ENCODE measurements around the gene MLXIP. TPM values are rescaled to one million over a fixed set of nuclear protein-coding genes. Genes with fewer than 3 reads are reported as not detected.

MLXIP gene
- total and polyA plus RNA-seq, 2 experiments from 2014 or later: 6.4 to 7.4 TPM

DNA sequence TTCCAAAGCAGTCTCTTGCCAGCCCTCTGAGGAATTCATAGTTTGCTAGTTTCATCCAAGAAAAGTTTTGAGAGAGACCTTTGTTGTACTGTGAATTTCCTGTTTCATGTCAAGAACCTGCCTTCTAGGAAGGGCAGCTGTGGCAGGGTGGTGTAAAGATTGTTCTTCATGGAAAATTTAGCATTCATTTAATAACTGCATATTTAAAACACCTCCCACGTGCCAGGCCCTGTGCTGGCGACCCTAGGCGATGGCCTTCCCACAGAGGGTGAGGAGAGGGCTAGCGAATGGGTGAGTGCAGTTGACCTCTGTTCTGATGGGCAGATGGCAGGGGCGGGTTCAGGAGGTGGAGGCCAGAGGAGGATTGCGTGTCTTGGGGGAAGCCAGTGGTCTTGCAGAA lies 43.2 kb downstream of the MLXIP start:
- no peaks in the 10 kb centered on the region for H3K9me3 ChIP-seq (ENCODE audit: low read depth)
- peaks cover 4% of the 10 kb centered on the region; the same call in 1 of the 2 replicates for H3K4me1 ChIP-seq (ENCODE audit: insufficient read depth)
- no peak for DNase-seq
- no peak overlapping the region for H2AFZ ChIP-seq
- H3K36me3 ChIP-seq (ENCODE audit: low read depth): no peaks in the 10 kb centered on the region
- 96 to 98% methylated on average over 6 of the region's 6 CpGs for WGBS, 2 experiments (ENCODE audit: low coverage in 1 of 2, low lambda C conversion rate in 2 of 2, missing lambda C conversion rate in 2 of 2)
- H3F3A ChIP-seq (ENCODE audit: insufficient read depth): no peaks in the 10 kb centered on the region
- no peak overlapping the region for H3K4me3 ChIP-seq
- no peak overlapping the region for H3K9ac ChIP-seq
- H3K27ac ChIP-seq: no peak overlapping the region
- TF ChIP-seq EZH2phosphoT487 (IDR thresholded peaks at IDR 0.05; ENCODE audit: insufficient read depth, low read depth) (no peak), EZH2 (IDR thresholded peaks at IDR 0.05; ENCODE audit: insufficient read depth, poor library complexity, severe bottlenecking) (no peak)
- H4K20me1 ChIP-seq (ENCODE audit: insufficient read depth): no peaks in the 10 kb centered on the region
- H3K79me2 ChIP-seq (ENCODE audit: insufficient read depth): peaks cover 75% of the 10 kb centered on the region
- no peaks in the 10 kb centered on the region for H3K27me3 ChIP-seq (replicated peaks; ENCODE audit: insufficient read depth)
- in situ Hi-C loops (cut with MboI): no loop called here
- H3K4me2 ChIP-seq (ENCODE audit: unreplicated experiment): no peak overlapping the region
- no peaks in the 10 kb centered on the region for H3K9me2 ChIP-seq (ENCODE audit: insufficient read depth)

DNA sequence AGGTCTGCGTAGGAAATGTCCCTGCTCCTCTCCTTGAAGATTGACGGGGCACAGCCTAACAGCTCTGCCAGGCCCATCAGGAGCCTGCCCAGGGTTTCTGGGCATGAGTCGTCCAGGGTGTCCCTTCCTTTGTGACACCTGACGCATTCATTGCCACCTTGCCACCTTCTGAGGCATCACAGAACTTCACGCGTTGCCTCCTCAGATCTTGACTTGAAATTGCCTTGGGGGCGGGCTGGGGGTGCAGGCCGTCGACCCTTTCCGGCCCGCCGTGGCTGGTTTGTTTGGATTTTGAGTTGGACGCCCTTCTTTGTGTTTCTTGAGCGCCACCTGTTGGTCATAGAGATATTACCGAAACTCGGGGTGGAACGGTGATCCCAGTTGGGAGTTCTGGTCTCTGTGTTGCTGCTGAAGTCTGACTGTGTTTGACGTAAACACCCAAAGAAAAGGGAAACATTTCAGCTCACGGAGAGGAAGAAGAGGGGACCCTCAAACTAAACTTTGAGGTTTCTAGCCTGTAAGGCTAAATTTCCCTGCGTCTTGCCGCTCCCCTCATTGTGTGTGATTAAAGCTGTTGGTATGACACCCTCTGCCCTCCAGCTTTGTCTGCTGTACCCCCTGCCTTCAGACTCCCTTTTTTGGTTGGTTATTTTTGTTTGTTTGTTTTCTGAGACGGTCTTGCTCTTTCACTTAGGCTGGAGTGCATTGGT lies 44.6 kb downstream of the MLXIP start:
- Histone ChIP-seq H3K9ac (peak overlapping the region; percentile 26; the same call in 1 of the 2 replicates), H3K27ac (no peak overlapping the region), H3K9me3 (ENCODE audit: low read depth) (no peaks in the 10 kb centered on the region), H3K36me3 (ENCODE audit: low read depth) (no peaks in the 10 kb centered on the region), H2AFZ (0 out of 2 replicates have a peak overlapping the region, but pooled peaks have one; percentile 23), H3K4me1 (ENCODE audit: insufficient read depth) (peaks cover 4% of the 10 kb centered on the region; the same call in 1 of the 2 replicates), H3K4me2 (ENCODE audit: unreplicated experiment) (no peak overlapping the region), H3F3A (ENCODE audit: insufficient read depth) (no peaks in the 10 kb centered on the region), H4K20me1 (ENCODE audit: insufficient read depth) (no peaks in the 10 kb centered on the region), H3K4me3 (peak overlapping the region; percentile 41; the same call in 1 of the 2 replicates), H3K9me2 (ENCODE audit: insufficient read depth) (no peaks in the 10 kb centered on the region), H3K79me2 (ENCODE audit: insufficient read depth) (peaks cover 63% of the 10 kb centered on the region), H3K27me3 (replicated peaks; ENCODE audit: insufficient read depth) (no peaks in the 10 kb centered on the region)
- in situ Hi-C loops (cut with MboI): no loop called here
- TF ChIP-seq EZH2phosphoT487 (IDR thresholded peaks at IDR 0.05; ENCODE audit: insufficient read depth, low read depth) (no peak), EZH2 (IDR thresholded peaks at IDR 0.05; ENCODE audit: insufficient read depth, poor library complexity, severe bottlenecking) (no peak)
- WGBS, 2 experiments (ENCODE audit: low coverage in 1 of 2, low lambda C conversion rate in 2 of 2, missing lambda C conversion rate in 2 of 2): 15 to 19% methylated on average over 22 of the region's 22 CpGs
- DNase-seq: peak; percentile 76

DNA sequence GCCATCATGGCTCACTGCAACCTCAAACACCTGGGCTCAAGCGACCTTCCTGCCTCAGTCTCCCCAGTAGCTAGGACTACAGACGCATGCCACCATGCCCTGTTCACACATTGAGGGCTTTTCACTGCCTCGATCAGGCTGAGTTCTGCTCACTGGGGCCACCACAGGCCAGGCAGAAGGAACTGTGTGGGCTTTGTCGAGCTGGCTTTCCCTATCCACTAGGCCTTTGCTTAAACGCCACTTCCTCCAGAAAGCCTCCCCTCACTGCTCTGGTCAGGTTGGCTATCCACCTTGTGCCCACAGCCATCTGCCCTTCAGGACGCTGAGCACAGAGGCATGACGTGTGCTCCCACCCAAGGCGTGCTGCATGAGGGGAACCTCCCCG lies 45.2 kb downstream of the MLXIP start:
- no peak overlapping the region for H3K4me3 ChIP-seq
- no peak overlapping the region for H3K4me2 ChIP-seq (ENCODE audit: unreplicated experiment)
- H3K27me3 ChIP-seq (replicated peaks; ENCODE audit: insufficient read depth): no peaks in the 10 kb centered on the region
- TF ChIP-seq EZH2 (IDR thresholded peaks at IDR 0.05; ENCODE audit: insufficient read depth, poor library complexity, severe bottlenecking): no peak
- TF ChIP-seq EZH2phosphoT487 (IDR thresholded peaks at IDR 0.05; ENCODE audit: insufficient read depth, low read depth): no peak
- in situ Hi-C loops (cut with MboI): no loop called here
- H3K27ac ChIP-seq: no peak overlapping the region
- H3F3A ChIP-seq (ENCODE audit: insufficient read depth): no peaks in the 10 kb centered on the region
- no peaks in the 10 kb centered on the region for H4K20me1 ChIP-seq (ENCODE audit: insufficient read depth)
- peaks cover 4% of the 10 kb centered on the region; the same call in 1 of the 2 replicates for H3K4me1 ChIP-seq (ENCODE audit: insufficient read depth)
- no peaks in the 10 kb centered on the region for H3K36me3 ChIP-seq (ENCODE audit: low read depth)
- WGBS, 2 experiments (ENCODE audit: low coverage in 1 of 2, low lambda C conversion rate in 2 of 2, missing lambda C conversion rate in 2 of 2): 81 to 87% methylated on average over 7 to 9 of the region's 9 CpGs
- H3K9me2 ChIP-seq (ENCODE audit: insufficient read depth): no peaks in the 10 kb centered on the region
- no peaks in the 10 kb centered on the region for H3K9me3 ChIP-seq (ENCODE audit: low read depth)
- H3K9ac ChIP-seq: no peak overlapping the region
- peaks cover 59% of the 10 kb centered on the region for H3K79me2 ChIP-seq (ENCODE audit: insufficient read depth)
- H2AFZ ChIP-seq: no peak overlapping the region
- DNase-seq: no peak

DNA sequence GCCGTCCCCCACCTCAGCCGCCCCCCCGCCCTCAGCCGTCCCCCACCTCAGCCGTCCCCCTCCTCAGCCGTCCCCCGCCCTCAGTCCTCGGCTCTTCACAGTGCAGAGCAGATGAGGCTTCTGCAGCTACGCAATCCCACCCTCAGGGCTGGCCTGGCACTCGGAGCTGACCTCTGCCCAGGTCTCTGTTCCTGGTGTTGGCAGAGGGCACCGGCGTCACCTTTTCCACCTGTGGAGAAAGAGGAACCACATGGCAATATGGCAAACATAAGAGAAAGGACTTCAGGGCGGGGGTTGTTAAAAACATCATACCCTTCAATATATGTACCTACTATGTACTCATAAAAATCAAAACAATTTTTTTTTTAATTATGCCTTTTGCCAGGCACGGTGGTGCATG lies 45.8 kb downstream of the MLXIP start:
- H3K79me2 ChIP-seq (ENCODE audit: insufficient read depth): peaks cover 59% of the 10 kb centered on the region
- WGBS, 2 experiments (ENCODE audit: low coverage in 1 of 2, low lambda C conversion rate in 2 of 2, missing lambda C conversion rate in 2 of 2): 88% methylated on average over 9 to 14 of the region's 14 CpGs
- in situ Hi-C loops (cut with MboI): no loop called here
- no peak for DNase-seq
- H3K4me1 ChIP-seq (ENCODE audit: insufficient read depth): peaks cover 4% of the 10 kb centered on the region; the same call in 1 of the 2 replicates
- H3K36me3 ChIP-seq (ENCODE audit: low read depth): no peaks in the 10 kb centered on the region
- no peaks in the 10 kb centered on the region for H3K9me2 ChIP-seq (ENCODE audit: insufficient read depth)
- no peak overlapping the region for H3K27ac ChIP-seq
- no peaks in the 10 kb centered on the region for H3F3A ChIP-seq (ENCODE audit: insufficient read depth)
- no peaks in the 10 kb centered on the region for H3K27me3 ChIP-seq (replicated peaks; ENCODE audit: insufficient read depth)
- H3K4me2 ChIP-seq (ENCODE audit: unreplicated experiment): no peak overlapping the region
- no peak overlapping the region for H2AFZ ChIP-seq
- TF ChIP-seq EZH2phosphoT487 (IDR thresholded peaks at IDR 0.05; ENCODE audit: insufficient read depth, low read depth): no peak
- no peak for TF ChIP-seq EZH2 (IDR thresholded peaks at IDR 0.05; ENCODE audit: insufficient read depth, poor library complexity, severe bottlenecking)
- no peak overlapping the region for H3K4me3 ChIP-seq
- no peak overlapping the region for H3K9ac ChIP-seq
- no peaks in the 10 kb centered on the region for H3K9me3 ChIP-seq (ENCODE audit: low read depth)
- no peaks in the 10 kb centered on the region for H4K20me1 ChIP-seq (ENCODE audit: insufficient read depth)

Measured in GM23248 (cell line).